ENCODE results near the gene PLXDC2. TPM values are rescaled to one million over a fixed set of nuclear protein-coding genes. Genes with fewer than 3 reads are reported as not detected.

Gene PLXDC2
- total RNA-seq, 1 experiment from 2014 or later: 38.7 TPM

GRCh38 chr10:19832699-19833098 lies 16.5 kb downstream of the PLXDC2 start:
- H3K9me3 Mint-ChIP-seq: peaks cover 3 to 4% of the 10 kb centered on the region in 2 experiments; a peak in 4 of 5 replicates
- H3K4me3 Mint-ChIP-seq: no peak overlapping the region
- peaks cover 12% of the 10 kb centered on the region; the same call in 1 of the 2 replicates for H3K4me1 ChIP-seq (ENCODE audit: insufficient read depth, low read length)
- no peak overlapping the region for H2BK120ac ChIP-seq (ENCODE audit: low read depth, low read length, poor library complexity, severe bottlenecking)
- no peak overlapping the region for H2BK15ac ChIP-seq (ENCODE audit: low read depth, low read length)
- no peak overlapping the region for H2BK5ac ChIP-seq (ENCODE audit: insufficient read length, low read length)
- H3K36me3 Mint-ChIP-seq (ENCODE audit: insufficient read depth in 1 of 3, low read depth in 3 of 3): peaks cover 10 to 20% (median 19%) of the 10 kb centered on the region in 3 experiments
- H3K14ac ChIP-seq (ENCODE audit: insufficient read depth, low read length): no peak overlapping the region
- no peaks in the 10 kb centered on the region for H4K20me1 ChIP-seq (ENCODE audit: control insufficient read depth, insufficient read depth, insufficient read length)
- H3K9me3 ChIP-seq (ENCODE audit: control insufficient read depth, low read depth, low read length): no peaks in the 10 kb centered on the region
- no peak overlapping the region for H2BK20ac ChIP-seq (ENCODE audit: low read depth, low read length, poor library complexity, severe bottlenecking)
- peaks cover 20% of the 10 kb centered on the region; the same call in 1 of the 2 replicates for H3K79me2 ChIP-seq (ENCODE audit: insufficient read depth, low read length)
- H3K27me3 ChIP-seq (ENCODE audit: insufficient read depth, low read length): no peaks in the 10 kb centered on the region
- no peak overlapping the region for H4K91ac ChIP-seq (ENCODE audit: insufficient read length, low read depth, low read length)
- no peaks in the 10 kb centered on the region for H3K23me2 ChIP-seq (ENCODE audit: insufficient read length, low read depth, low read length, poor library complexity, severe bottlenecking)
- no peak overlapping the region for H2AFZ ChIP-seq (ENCODE audit: low read length)
- no peak overlapping the region for H3K18ac ChIP-seq (ENCODE audit: insufficient read length, low read depth, low read length)
- no peak overlapping the region for H3K9ac ChIP-seq (ENCODE audit: extremely low read depth, insufficient read length, low read length)
- H3K56ac ChIP-seq (ENCODE audit: insufficient read length, low read depth, low read length): no peak overlapping the region
- no peak for DNase-seq
- H3K79me1 ChIP-seq (ENCODE audit: insufficient read depth, low read depth, low read length, poor library complexity, severe bottlenecking): peaks cover 11% of the 10 kb centered on the region
- H3K27ac ChIP-seq (ENCODE audit: insufficient read length, low read depth, low read length): no peak overlapping the region
- H3K4ac ChIP-seq (ENCODE audit: low read depth, low read length): no peak overlapping the region
- H4K5ac ChIP-seq (ENCODE audit: insufficient read length, low read depth, low read length): no peak overlapping the region
- H2AK5ac ChIP-seq (ENCODE audit: insufficient read length, low read length): no peak overlapping the region
- H3T11ph ChIP-seq (ENCODE audit: low read length): no peak overlapping the region
- H3K23ac ChIP-seq (ENCODE audit: insufficient read length, low read depth, low read length): no peak overlapping the region
- H2BK12ac ChIP-seq (ENCODE audit: insufficient read length, low read depth, low read length): no peak overlapping the region
- no peaks in the 10 kb centered on the region for H3K27me3 Mint-ChIP-seq (ENCODE audit: low read depth)
- no peak overlapping the region for H4K8ac ChIP-seq (replicated peaks; ENCODE audit: insufficient read length, low read depth, low read length)
- H3K4me2 ChIP-seq (ENCODE audit: insufficient read depth, insufficient read length, low read length): no peak overlapping the region
- no peak for TF ChIP-seq CTCF (conservative IDR thresholded peaks at IDR 0.05)
- WGBS (ENCODE audit: extremely low coverage, insufficient read length, low lambda C conversion rate): no CpG with 5 or more reads among the region's 9 CpGs
- peaks cover 72 to 77% of the 10 kb centered on the region in 2 experiments for H3K4me1 Mint-ChIP-seq
- H3K27ac Mint-ChIP-seq: peak overlapping the region; percentile 12 to 94 (median 84); a peak in 6 of 7 replicates

Data from H9 (cell line).